Measurements from ENCODE around the gene SMARCB1.

DNA sequence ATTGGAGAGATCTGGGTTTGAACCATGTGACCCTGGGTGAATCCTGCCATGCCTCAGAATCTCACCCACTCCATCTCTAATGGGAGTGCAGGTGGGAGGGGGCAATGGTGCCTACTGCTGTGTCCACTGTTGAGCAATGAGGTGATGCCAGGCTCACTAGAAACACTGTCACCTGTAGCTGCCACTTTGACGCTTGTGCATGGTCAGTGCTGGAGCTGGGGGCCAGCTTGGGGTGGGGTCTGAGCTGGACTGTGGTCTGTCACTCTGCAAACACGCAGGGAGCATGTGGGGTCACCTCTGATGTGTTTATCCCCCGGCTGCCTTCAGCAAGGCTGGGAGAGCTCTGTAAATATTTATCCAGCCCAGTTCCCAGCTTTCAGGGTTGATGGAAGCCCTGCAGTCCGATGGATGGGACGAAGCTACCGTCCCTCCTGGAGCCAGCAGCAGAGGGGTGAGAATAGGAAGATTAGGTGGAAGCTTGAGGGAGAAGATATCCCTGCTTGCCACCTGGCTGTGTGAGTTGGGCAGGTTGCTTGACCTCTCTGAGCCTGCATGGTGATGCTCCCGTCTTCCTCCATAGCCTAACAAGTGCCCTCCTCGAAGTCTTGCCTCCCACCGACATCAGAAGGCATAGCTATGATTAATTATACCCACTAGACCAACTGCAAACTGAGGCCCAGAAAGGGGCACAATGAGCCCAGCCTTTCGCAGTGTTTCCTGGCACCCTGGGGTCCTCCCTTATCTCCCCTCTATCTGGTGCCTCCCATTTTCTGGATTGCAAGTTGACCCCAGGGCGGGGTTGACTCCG is 12.4 kb upstream of the SMARCB1 start:
- TF ChIP-seq CTCF (conservative IDR thresholded peaks at IDR 0.05) = no peak
- TF ChIP-seq EZH2 (IDR thresholded peaks at IDR 0.05; ENCODE audit: low read depth) = no peak
